GM19099 (cell line): ENCODE results near the gene FOXP4.

ENCODE experiments used
- POLR2A ChIP-seq: IDR thresholded peaks from 3 replicates; pipeline ENCODE4 v1.6.1; 2011; ENCODE audit warnings: low read depth; ENCODE audit not compliant: insufficient read length; ENCODE audit errors: extremely low read depth

Gene FOXP4

GRCh38 chr6:41623330-41623729 lies 77.1 kb downstream of the FOXP4 start:
- TF ChIP-seq POLR2A = no peak

GRCh38 chr6:41624621-41625380 lies 78.6 kb downstream of the FOXP4 start:
- TF ChIP-seq POLR2A = no peak

- TF ChIP-seq POLR2A = no peak
These were observed 79.3 kb downstream of the FOXP4 start for GRCh38 chr6:41625442-41625841.

- TF ChIP-seq POLR2A = no peak
These were observed 79.8 kb downstream of the FOXP4 start for GRCh38 chr6:41626022-41626421.

GRCh38 chr6:41626917-41627316 lies 80.7 kb downstream of the FOXP4 start:
- no peak for TF ChIP-seq POLR2A

GRCh38 chr6:41629128-41629527 lies 82.9 kb downstream of the FOXP4 start:
- no peak for TF ChIP-seq POLR2A

- TF ChIP-seq POLR2A = no peak
These were observed 83.9 kb downstream of the FOXP4 start for GRCh38 chr6:41630069-41630468.

GRCh38 chr6:41630946-41631345 lies 84.8 kb downstream of the FOXP4 start:
- no peak for TF ChIP-seq POLR2A

- no peak for TF ChIP-seq POLR2A
These were observed 87.0 kb downstream of the FOXP4 start for GRCh38 chr6:41633056-41633634.

- TF ChIP-seq POLR2A = no peak
These were observed 88.5 kb downstream of the FOXP4 start for GRCh38 chr6:41634657-41635056.

- TF ChIP-seq POLR2A = no peak
These were observed 89.2 kb downstream of the FOXP4 start for GRCh38 chr6:41635365-41635764.

GRCh38 chr6:41636833-41637193 lies 90.6 kb downstream of the FOXP4 start:
- no peak for TF ChIP-seq POLR2A

GRCh38 chr6:41637194-41638001 lies 91.2 kb downstream of the FOXP4 start:
- TF ChIP-seq POLR2A = no peak

- no peak for TF ChIP-seq POLR2A
These were observed 92.1 kb downstream of the FOXP4 start, which contains the start of gene MDFI for GRCh38 chr6:41638002-41638934. TSS of gene MDFI (plus strand) at chr6:41638468. CDS start at chr6:41638750, 282 bp downstream.
